GM19452 (cell line): ENCODE data around the gene NRIP3.
A peak's percentile ranks its signal among the peaks of the same experiment; 100 is the strongest.
"Not testable (repeated sequence)": the region's sequence is repeated elsewhere in the genome, so short reads cannot be mapped to it uniquely, and the experiment has no call there.

Experiments used
- ATAC-seq: cut with Tn5 transposase; IDR thresholded peaks from one replicate; pipeline ENCODE4 v1.9.1; 2021; ENCODE audit not compliant: unreplicated experiment

The NRIP3 gene

GRCh38 chr11:8973121-8973520 is 30.7 kb downstream of the NRIP3 start:
- no peak for ATAC-seq

- ATAC-seq: no peak
These were observed 31.9 kb downstream of the NRIP3 start for GRCh38 chr11:8971924-8972316.

GRCh38 chr11:8971196-8971923 is 32.4 kb downstream of the NRIP3 start:
- no peak for ATAC-seq

- ATAC-seq: no peak
These were observed 36.6 kb downstream of the NRIP3 start for GRCh38 chr11:8967184-8967583.

- ATAC-seq: peak; percentile 79
These were observed 39.2 kb downstream of the NRIP3 start, which contains the start of gene TMEM9B for GRCh38 chr11:8964324-8965320. TSS of gene TMEM9B (minus strand) at chr11:8964442. CDS start at chr11:8964313, 129 bp downstream.

- ATAC-seq: peak; percentile 64
These were observed 40.1 kb downstream of the NRIP3 start for GRCh38 chr11:8963569-8964323.

GRCh38 chr11:8962841-8963240 is 41.0 kb downstream of the NRIP3 start:
- no peak for ATAC-seq

GRCh38 chr11:8961401-8961800 is 42.4 kb downstream of the NRIP3 start:
- ATAC-seq: no peak

GRCh38 chr11:8959546-8960166 is 44.1 kb downstream of the NRIP3 start:
- ATAC-seq: no peak

GRCh38 chr11:8956860-8957259 is 46.9 kb downstream of the NRIP3 start:
- ATAC-seq: no peak

GRCh38 chr11:8948886-8949285 is 54.9 kb downstream of the NRIP3 start:
- no peak for ATAC-seq

- no peak for ATAC-seq
These were observed 56.4 kb downstream of the NRIP3 start for GRCh38 chr11:8947230-8947943.

GRCh38 chr11:8942518-8943066 is 61.2 kb downstream of the NRIP3 start, which contains the start of gene ASCL3:
TSS of gene ASCL3 (minus strand) at chr11:8943016. CDS start at chr11:8938161, 4,855 bp downstream.
- no peak for ATAC-seq

GRCh38 chr11:8941341-8942103 is 62.3 kb downstream of the NRIP3 start:
- ATAC-seq: no peak

GRCh38 chr11:8937659-8938058 is 66.1 kb downstream of the NRIP3 start:
- ATAC-seq: no peak

GRCh38 chr11:8937159-8937558 is 66.6 kb downstream of the NRIP3 start:
- no peak for ATAC-seq

GRCh38 chr11:8935789-8936188 is 68.0 kb downstream of the NRIP3 start:
- not testable (repeated sequence) for ATAC-seq

GRCh38 chr11:8934742-8935488 is 68.9 kb downstream of the NRIP3 start:
- no peak for ATAC-seq
